Measurements from ENCODE around the gene TCAIM.
"Not testable (repeated sequence)": the region's sequence is repeated elsewhere in the genome, so short reads cannot be mapped to it uniquely, and the experiment has no call there.

Gene TCAIM

DNA sequence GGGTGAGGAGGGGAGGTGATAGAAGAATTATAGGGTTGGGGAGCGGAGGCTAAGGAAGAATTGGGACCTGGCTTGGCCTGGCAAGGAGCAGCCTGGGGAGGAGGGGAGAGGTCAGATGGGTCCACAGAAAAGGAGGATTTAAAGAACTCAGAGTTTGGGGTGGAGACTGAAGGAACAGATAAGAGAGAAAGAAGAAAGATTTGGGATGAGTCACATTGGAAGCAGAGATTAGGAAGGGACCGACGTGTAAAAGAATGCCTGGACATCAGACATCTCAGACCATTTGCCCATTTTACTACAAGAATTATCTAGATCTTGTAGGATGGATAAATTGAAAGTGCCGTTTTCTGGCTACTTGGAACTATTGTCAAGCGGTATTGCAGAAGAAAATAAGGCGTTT lies 10.4 kb downstream of the TCAIM start:
- no peak for FAIRE-seq

DNA sequence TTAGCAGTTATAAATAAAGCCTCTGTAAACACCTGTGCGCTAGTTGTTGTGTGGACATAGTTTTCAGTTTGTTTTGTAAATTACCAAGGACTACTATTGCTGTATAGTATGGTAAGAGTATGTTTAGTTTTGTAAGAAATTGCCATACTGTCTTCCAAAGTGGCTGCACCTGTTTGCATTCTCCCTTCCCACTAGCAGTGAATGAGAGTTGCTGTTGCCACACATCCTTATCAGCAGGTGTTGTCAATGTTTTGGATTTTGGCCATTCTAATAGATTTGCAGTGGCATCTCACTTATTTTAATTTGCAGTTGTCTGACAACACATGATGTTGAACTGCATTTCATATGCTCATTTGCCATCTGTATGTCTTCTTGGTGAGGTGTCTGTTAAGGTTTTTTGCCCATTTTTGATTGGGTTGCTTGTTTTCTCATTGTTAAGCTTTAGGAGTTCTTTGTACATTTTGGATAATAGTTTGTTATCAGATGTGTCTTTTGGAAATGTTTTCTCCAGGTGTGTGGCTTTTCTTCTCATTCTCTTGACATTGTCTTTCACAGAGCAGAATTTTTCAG lies 14.9 kb downstream of the TCAIM start:
- FAIRE-seq, result no peak

DNA sequence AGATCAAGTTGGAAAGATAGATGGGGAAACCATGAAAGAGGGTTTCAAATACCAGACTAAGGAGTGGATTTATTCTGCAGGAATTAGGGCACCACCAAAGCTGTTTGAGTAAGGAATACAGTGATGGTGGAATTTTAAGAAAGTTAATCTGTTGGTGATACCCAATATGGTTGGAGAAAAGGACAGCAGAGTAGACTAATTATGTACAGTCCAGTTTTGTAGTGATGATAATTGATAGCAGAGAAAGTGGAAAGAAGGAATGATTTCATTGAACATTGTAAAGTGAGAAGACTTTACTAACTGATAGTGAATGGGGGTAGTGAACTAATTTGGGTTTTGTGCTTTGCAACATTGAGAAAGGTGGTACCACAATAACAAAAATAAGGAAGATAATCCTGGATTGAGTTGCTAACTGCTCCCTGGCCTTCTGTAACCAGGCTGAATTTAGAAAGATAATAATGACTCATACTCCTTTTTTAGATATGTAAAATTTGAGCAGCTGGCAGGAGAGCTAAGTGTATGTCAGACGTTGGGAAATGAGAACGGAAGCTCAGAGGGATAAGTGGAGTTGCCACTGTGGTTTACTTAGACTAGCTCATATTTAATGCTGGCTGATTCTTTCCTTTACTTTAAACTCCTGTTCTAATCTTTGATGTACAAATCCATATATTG lies 16.9 kb downstream of the TCAIM start:
- no peak for FAIRE-seq

DNA sequence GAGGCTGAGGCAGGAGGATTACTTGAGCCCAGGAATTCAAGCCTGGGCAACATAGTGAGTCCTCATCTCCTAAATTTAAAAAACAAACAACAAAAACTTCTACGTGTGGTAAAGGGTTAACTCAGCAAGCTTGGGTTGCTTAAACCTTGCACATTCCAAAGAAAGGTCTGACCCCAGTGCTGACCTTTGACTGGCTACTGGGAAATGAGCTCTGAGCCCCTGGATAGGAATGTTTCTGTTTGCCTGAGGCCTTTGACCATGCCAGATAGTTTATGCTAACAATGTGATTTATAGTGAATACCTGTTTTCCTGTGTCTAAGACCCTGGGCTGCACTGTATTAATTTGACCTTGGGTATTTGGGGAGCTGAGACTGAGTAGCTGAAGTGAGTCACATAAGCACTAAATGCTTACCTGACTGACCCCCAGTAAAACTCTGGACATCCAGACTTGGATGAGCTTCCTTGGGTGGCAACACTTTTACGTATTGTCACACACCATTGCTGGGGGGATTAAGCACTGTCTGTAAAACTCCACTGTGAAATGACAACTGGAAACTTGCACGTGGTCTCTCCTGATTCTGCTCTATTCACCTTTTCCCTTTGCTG lies 20.7 kb downstream of the TCAIM start:
- no peak for FAIRE-seq

DNA sequence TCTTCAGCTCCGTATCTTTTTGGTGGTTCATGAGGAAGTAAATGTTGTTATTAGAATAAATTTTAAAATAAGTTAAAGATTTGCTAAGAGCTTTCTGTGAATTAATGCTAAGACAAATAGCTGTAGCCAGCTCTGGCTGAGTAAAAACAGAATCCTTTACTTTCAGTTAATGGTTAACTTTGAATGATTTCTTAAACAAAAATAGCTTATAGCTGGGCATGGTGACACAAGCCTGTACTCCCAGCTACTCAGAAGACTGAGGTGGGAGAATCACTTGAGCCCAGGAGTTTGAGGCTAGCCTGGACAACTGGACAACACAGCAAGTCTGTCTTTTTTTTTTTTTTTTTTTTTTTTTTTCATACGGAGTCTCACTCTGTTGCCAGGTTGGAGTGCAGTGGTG lies 25.0 kb downstream of the TCAIM start:
- FAIRE-seq, result no peak

DNA sequence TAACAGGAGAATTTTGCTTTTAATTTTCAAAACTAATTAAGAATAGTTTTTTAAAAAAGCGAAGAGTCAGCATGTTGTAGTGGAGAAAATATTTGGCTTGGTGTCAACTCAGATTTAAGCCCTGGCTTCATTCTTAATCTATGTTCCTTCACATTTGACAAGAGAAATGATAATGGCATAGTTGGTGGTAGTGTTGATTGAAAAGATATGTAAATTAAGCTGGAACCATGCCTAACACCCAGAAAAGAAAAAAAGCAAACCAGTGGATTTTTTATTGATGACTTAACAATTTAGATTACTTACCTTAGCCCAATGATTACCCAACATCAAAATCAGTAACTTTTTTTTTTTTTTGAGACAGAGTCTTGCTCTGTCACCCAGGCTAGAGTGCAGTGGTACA lies 27.4 kb downstream of the TCAIM start:
- FAIRE-seq, result no peak

DNA sequence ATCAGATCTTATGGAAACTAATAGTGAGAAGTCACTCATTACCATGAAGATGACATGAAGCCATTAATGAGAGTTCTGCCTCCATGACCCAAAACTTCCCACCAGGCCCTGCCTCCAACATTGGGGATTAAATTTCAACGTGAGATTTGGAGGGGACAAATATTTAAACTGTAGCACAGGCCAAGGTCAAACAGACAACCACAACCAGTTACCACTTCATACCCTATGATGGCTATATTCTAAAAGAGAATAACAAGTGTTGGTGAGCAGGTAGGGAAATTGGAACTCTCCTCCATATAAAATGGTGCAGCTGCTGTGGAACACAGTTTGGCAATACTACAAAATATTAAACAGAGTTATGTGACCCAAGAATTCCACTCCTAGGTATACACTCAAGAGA lies 36.9 kb downstream of the TCAIM start:
- no peak for FAIRE-seq

DNA sequence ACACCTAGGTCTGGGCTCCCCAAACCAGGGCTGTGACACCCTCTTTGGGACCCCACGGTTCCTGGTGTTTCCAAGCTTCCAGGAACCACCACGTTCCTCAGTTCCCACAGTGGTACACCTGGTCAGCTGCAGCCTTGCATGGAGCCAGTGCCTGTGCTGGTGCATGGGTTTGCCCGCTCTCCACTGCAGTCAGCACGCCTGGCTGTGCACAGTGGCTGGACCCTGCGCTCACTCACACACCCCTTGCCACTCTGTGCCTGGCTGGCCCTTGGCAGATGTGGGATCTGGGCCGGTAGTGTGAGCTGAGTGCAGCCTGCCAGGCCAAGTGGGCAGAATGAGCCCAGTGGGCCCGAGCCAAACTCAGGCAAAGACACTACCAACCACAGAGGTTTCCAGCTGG lies 48.8 kb downstream of the TCAIM start:
- no peak for FAIRE-seq

DNA sequence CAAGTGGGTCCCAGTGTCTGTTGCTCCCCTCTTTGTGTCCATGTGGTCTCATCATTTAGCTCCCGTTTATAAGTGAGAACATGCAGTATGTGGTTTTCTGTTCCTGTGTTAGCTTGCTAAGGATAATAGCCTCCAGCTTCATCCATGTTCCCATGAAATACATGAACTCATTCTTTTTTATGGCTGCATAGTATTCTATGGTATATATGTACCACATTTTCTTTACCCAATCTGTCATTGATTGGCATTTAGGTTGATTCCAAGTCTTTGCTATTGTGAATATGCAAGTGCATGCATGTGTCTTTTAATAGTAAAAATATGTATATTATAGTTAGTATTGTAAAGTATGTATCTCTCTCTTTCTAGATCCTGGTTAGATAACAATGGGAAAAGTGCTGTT lies 53.9 kb downstream of the TCAIM start:
- FAIRE-seq, result no peak

DNA sequence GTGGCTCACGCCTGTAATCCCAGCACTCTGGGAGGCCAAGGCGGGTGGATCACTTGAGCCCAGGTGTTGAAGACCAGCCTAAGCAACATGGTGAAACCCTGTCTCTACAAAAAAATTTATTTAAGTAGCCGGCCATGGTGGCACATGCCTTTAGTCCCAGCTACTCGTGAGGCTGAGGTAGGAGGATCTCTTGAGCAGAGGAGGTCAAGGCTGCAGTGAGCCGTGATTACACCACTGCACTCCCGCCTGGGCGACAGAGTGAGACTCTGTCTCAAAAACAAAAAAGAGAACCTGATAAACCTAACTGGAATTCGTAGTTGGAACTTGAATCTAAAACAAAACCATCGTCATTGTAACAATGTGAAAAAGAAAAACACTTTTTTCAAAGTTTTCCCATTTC lies 57.1 kb downstream of the TCAIM start:
- FAIRE-seq, result no peak

DNA sequence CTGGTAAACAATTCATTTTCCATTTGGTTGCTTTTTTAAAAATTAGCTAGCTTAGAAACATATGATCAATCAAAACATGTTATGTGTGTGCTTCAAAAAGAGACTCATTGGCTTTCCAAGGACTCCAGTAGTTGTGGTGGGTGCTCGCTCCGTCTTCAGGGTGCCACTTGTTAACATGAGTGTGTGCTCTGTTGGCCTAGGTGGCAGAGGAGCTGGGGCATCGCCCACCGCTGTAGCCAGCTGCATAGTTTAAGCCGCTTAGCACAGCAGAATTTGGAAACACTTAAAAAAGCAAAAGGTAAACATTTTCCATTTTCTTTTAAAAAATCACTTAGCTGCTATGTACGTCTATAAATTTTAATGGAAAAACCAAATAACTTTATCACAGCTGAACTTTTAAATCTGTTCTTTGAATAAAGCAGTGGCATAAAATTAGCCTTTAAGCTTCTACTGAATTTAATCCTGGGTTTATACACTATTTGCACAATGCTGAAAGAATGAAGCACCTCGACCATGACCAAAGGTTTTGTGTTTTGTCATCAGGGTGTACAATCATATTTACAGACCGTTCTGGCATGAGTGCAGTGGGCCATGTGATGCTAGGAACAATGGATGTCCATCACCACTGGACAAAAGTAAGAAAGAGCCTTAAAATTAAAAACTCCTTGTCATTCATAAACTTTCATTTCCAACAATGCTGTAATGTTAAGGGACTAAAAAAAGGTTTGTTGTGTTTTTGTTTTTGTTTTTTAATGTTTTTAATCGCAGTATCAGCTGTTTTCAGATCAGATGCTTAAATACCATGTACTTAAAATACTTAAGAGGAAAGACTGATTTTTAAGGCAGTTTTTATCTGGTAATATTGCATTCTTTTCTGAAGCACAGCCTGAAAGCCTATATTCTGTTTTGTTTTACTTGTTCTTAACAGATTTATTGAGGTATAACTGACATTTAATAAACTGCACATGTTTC lies 57.9 kb downstream of the TCAIM start:
- FAIRE-seq, result no peak

DNA sequence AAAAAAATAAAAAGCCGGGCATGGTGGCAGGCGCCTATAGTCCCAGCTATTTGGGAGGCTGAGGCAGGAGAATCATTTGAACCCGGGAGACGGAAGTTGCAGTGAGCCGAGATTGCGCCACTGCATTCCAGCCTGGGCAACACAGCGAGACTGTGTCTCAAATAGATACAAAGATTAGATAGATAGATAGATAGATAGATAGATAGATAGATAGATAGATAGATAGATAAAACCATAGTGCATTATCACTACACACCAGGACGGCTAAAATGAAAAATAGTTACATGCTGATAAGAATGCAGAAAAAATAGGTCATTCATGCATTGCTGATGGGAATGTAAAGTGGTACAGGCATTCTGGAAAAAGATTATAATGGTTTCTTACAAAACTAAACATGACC lies 59.7 kb downstream of the TCAIM start:
- FAIRE-seq, result not testable (repeated sequence)

DNA sequence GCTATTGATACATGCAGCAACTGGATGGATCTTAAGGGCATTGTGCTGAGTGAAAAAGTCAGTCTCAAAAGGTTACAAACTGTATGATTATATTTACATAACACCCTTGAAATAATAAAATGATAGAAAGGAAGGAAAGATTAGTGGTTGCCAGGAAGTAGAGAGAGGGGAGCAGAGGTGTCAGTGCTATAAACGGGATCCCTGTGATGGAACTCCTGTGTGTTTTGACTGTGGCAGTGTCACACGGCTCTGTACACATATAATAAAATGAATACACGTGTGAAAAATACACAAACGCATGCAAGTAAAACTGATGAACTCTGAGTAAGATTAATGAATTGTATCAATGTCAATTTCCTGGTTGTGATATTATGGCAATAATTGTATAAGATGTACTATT lies 60.3 kb downstream of the TCAIM start:
- no peak for FAIRE-seq

DNA sequence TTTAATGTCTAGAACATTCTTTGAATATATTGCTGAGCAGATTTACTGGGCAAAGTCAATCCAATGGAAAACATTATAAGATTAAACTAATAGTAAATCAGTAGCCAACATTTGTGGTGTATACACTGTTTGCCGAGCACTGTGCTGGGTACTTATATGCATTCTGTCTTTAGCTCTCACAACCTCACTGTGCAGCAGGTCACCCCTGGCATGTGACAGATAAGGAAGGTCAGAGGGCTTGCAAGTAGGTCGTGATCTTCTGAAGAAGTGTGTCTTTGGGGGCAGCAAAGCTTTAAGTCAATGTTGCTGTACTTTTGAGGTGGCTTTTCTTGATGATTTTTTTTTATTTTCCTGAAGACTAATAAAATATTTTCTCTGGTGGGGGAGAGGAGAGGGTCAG lies 62.2 kb downstream of the TCAIM start:
- no peak for FAIRE-seq

DNA sequence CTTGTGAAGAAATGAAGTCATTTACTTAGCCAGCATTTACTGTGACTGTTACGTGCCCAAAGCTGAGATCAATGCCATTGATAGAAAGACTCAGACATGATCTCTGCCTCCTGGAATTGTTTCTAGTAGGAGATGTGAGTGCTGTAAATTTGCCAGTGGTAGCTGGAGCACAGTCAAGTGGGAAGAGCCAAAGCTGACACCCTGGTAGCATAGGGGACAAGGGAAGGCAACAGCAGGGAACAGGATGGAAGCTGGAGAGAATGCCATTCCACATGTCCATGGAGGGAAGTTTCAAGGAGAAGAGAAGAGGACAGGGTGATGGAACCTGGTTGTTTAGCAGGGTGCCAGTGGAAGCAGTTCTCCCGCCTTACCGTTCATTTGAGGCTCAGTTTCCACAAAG lies 64.0 kb downstream of the TCAIM start:
- no peak for FAIRE-seq

DNA sequence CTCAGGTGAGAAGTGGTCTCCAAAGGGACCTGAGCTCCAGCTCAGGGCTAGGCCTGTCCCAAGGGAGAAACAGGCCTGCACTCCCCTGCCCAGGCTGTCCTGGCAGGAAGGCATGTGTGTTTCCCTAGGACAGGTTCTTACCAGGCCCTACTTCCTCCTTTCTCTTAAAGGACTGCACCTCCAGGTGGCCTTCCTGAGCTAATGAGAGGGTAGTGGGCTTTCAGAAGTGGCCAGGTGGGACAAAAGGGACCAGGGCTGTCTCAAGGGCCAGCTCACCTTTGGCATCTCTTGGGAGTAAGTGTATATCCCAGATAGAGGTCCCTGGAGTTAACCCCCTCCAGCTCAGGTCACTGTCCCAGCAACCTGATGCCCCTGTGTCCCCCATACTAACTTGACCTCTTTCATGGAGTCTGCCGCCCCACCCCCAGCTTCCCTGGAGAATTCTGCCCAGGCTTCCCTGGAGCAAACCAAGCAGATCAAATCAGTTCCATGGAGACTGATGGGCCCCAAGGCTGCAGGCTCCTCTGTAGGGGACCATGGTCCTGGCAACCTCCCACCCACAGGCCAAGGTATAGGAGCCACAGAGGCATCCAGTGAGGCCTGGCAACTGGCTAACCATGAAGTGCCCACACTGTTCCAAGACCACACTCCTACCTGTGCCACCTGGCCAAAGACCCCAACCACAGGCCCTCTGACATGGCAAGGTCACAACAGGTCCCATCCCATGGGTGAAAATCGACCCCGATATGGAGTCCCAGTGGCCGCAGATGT lies 71.3 kb downstream of the TCAIM start:
- no peak for FAIRE-seq

DNA sequence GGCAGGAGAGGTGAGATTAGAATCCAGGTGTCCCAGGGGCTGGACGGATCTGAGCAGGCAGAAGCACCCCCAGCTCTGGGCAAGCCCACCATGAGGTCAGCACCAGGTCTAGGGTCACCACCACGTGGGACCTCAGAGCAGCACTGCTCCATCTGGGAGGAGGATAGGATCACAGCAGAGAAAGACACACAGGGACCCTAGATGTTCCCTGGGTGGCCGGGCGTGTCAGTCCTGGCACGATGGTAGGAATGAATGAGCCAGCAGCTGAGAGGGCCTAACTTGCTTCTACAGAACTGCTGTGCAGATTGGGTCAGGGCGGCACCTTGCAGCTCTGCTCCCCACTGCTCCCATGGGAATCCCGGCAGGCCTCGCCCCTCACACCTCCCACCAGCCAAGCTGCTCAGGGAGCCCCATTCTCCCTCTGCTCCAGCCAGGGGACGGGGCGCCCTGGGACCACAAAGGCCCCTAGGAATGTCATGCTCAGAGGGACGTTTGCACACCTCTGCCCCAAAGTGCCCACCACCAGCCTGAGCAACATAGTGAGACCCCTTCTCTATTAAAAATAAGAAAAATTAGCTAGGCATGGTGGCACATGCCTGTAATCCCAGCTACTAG lies 72.6 kb downstream of the TCAIM start:
- FAIRE-seq, result no peak

DNA sequence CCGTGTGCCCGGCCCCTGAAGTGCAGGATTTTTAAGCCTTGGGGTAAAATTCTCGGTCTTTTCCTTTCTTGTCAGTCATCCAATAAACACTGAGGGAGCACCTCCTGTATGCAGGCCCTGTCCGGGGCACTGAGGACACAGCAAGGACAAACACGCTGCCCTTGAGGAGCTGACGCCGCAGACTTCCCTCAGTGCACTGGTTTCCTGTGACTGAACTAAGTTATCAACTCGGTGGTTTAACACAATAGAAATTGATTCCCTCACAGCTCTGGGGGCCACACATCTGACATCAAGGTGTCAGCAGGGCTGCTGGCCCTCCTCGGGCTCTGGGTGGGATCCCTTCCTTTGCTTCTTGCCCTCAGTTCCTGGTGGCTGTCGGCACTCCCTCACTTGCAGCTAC lies 73.8 kb downstream of the TCAIM start:
- FAIRE-seq, result no peak

DNA sequence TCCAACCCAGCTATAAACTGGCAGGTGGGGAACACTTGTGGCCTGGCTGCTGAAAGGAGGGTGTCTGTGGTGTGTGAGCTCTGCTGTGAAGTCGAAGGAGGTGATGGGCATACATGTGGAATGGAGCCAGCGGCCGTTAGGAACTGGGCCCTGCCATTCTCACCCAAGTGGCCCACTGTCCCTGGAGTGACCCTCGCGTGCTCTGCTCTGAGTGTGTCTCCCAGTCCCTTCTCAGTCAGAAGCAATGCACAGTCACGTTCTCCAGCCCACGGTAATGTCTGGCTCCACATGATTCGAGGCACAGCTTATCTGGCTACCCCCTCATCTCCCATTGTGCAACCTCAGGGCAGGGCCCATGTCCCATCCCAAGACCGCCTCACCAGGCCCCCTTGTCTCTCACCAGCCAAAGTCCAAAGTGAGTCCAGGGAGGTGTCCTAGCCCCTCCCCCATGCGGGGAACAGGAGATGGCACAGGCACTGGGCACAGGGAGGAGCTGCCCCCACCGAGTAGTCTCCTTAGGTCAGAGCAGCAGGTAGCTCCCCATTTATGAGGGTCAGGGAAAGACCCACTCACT lies 76.0 kb downstream of the TCAIM start:
- FAIRE-seq, result no peak

DNA sequence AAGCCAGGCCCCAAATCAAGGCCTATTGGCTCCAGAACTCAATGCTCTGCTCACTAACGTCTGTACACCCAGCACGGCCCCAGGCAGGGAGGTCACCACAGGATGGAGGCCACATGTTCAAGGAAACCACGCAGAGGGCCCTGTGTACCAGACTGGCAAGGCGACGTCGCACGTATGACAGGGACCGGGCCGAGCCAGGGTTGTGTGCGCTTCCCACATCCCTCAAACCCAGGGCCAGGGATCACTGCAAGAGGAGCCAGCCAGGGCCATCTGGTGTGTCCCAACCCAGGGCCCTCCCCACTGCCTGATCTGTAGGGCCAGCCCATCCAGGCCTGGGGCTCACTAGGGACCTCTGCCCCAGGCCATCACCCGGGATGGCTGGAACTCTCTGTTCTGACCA lies 76.9 kb downstream of the TCAIM start:
- FAIRE-seq, result no peak

All from colon (tissue), 2 donors.